CD4-positive, alpha-beta T cell (primary cell): ENCODE measurements around the gene SMARCA2. TPM values are rescaled to one million over a fixed set of nuclear protein-coding genes. Genes with fewer than 3 reads are reported as not detected.

Experiments used
- ATAC-seq: fragments of 200-7000 bp; cut with Tn5 transposase; one replicate; pipeline ENCODE4 v1.10.0; 2022; ENCODE audit warnings: mild to moderate bottlenecking; ENCODE audit not compliant: poor library complexity
- CTCF ChIA-PET: fragments of 350-600 bp; sonication (Branson Sonifier 250); formaldehyde crosslinking; loops from one replicate; lab custom pipeline; 2021; ENCODE audit warnings: antibody characterized with exemption, inconsistent platforms; lab: Charles Lee
- POLR2A ChIA-PET: fragments of 350-600 bp; sonication (Branson Sonifier 250); formaldehyde crosslinking; loops from one replicate; lab custom pipeline; 2021; ENCODE audit warnings: antibody characterized with exemption, inconsistent platforms; lab: Charles Lee
- DNase-seq, 14 experiments: peaks; one replicate each; pipeline ENCODE4 v3.0.0-alpha.2; 2013 to 2020; ENCODE audit warnings: mixed read lengths in 2 of 14
- H3K27ac ChIP-seq, 2 donors: one replicate each; pipeline versions ENCODE4 v1.5.1 to v1.7.0; 2013; ENCODE audit warnings: low read length in 2 of 2, low read depth in 1 of 2, mild to moderate bottlenecking in 1 of 2
- H3K27me3 ChIP-seq, 2 experiments: 1 replicate in 1 of 2; 2 replicates in 1 of 2; pipeline versions ENCODE4 v1.6.1 to v1.7.0; 2013; ENCODE audit warnings: low read length in 2 of 2, control low read depth in 1 of 2, mild to moderate bottlenecking in 1 of 2, moderate library complexity in 1 of 2; ENCODE audit not compliant: insufficient read depth in 2 of 2, control insufficient read depth in 1 of 2
- H3K36me3 ChIP-seq: one replicate; pipeline ENCODE4 v1.6.1; 2013; ENCODE audit warnings: low read length, control low read depth; ENCODE audit not compliant: insufficient read depth
- H3K4me1 ChIP-seq: one replicate; pipeline ENCODE4 v1.6.1; 2013; ENCODE audit warnings: low read length, control low read depth; ENCODE audit not compliant: insufficient read depth
- H3K4me3 ChIP-seq: one replicate; pipeline ENCODE4 v1.5.1; 2013; ENCODE audit warnings: mild to moderate bottlenecking, low read length, moderate library complexity
- H3K9me3 ChIP-seq, 2 experiments: 1 replicate in 1 of 2; 2 replicates in 1 of 2; pipeline versions ENCODE4 v1.6.1 to v1.7.0; 2013; ENCODE audit warnings: low read length in 2 of 2, mild to moderate bottlenecking in 2 of 2, control low read depth in 1 of 2, moderate library complexity in 1 of 2; ENCODE audit not compliant: control insufficient read depth in 1 of 2, insufficient read depth in 1 of 2
- H3K27ac Mint-ChIP-seq: one replicate; pipeline ENCODE4 v1.8.0; 2020; ENCODE audit warnings: mixed read lengths
- H3K27me3 Mint-ChIP-seq: one replicate; pipeline ENCODE4 v1.8.0; 2021; ENCODE audit warnings: mixed read lengths
- H3K36me3 Mint-ChIP-seq: one replicate; pipeline ENCODE4 v1.8.0; 2021; ENCODE audit warnings: low read depth, mixed read lengths
- H3K4me1 Mint-ChIP-seq: one replicate; pipeline ENCODE4 v1.8.0; 2021; ENCODE audit warnings: low read depth, mixed read lengths
- H3K4me3 Mint-ChIP-seq: one replicate; pipeline ENCODE4 v1.8.0; 2020; ENCODE audit warnings: mild to moderate bottlenecking, mixed read lengths
- H3K9me3 Mint-ChIP-seq: one replicate; pipeline ENCODE4 v1.8.0; 2020; ENCODE audit warnings: mixed read lengths
- intact Hi-C, 2 experiments: fragments of 100-400 bp; cut with DNase I in 1 of 2; cut with micrococcal nuclease in 1 of 2; formaldehyde crosslinking; loops; one replicate each; pipeline versions ENCODE4 v1.15.1 to v1.9.0; 2023 to 2025; cut with DNase I, micrococcal nuclease
- total RNA-seq, 174 experiments: library from RNA in 2 of 174; stranded (reverse) in 2 of 174; gene quantifications; one replicate each; pipeline ENCODE4 v1.2.3 and lab custom pipeline; 2021 to 2026
- TF ChIP-seq, protein P1 (sequence below): fragments of 200-600 bp; IDR thresholded peaks from one replicate; pipeline ENCODE4 v1.8.0; 2022; ENCODE audit warnings: antibody characterized with exemption, mild to moderate bottlenecking

The SMARCA2 gene
- total RNA-seq, 2 experiments from 2014 or later = 268 to 272 TPM

DNA sequence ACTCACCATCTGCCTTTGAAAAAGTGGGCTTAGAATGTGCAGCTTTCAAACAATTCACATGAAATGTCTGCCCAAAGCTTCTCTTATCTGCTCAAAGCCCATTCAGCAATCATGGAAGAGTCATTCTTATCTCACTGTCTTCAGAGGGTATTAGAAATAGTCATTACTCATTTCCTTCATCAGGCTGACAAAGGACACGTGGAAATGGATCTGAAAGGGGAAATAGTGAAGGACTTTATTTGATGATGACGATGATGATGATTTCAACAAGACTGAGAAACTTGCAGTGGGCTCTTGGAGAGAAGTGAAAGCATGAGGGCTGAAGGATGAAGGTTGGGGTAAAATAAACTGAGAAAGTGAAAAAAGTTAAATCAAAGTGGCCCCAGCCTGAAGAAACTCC lies 194.3 kb downstream of the SMARCA2 start:
- no peaks in the 10 kb centered on the region for H3K9me3 ChIP-seq
- H3K4me1 Mint-ChIP-seq = no peaks in the 10 kb centered on the region
- no peak overlapping the region for H3K27ac ChIP-seq
- H3K27me3 Mint-ChIP-seq = no peaks in the 10 kb centered on the region
- ATAC-seq = no peak
- ChIA-PET CTCF (no interaction called here), POLR2A (no interaction called here)
- peak in 2 of 14 experiments; percentile 13 to 25 for DNase-seq
- no peaks in the 10 kb centered on the region for H3K9me3 Mint-ChIP-seq
- H3K36me3 Mint-ChIP-seq = no peaks in the 10 kb centered on the region
- no peak overlapping the region for H3K4me3 Mint-ChIP-seq
- TF ChIP-seq, protein P1, sequence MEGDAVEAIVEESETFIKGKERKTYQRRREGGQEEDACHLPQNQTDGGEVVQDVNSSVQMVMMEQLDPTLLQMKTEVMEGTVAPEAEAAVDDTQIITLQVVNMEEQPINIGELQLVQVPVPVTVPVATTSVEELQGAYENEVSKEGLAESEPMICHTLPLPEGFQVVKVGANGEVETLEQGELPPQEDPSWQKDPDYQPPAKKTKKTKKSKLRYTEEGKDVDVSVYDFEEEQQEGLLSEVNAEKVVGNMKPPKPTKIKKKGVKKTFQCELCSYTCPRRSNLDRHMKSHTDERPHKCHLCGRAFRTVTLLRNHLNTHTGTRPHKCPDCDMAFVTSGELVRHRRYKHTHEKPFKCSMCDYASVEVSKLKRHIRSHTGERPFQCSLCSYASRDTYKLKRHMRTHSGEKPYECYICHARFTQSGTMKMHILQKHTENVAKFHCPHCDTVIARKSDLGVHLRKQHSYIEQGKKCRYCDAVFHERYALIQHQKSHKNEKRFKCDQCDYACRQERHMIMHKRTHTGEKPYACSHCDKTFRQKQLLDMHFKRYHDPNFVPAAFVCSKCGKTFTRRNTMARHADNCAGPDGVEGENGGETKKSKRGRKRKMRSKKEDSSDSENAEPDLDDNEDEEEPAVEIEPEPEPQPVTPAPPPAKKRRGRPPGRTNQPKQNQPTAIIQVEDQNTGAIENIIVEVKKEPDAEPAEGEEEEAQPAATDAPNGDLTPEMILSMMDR = no peak
- H3K4me3 ChIP-seq = no peak overlapping the region
- H3K36me3 ChIP-seq = no peaks in the 10 kb centered on the region
- no peaks in the 10 kb centered on the region for H3K4me1 ChIP-seq
- no peak overlapping the region for H3K27ac Mint-ChIP-seq
- intact Hi-C loops = no loop called here
- no peaks in the 10 kb centered on the region for H3K27me3 ChIP-seq

DNA sequence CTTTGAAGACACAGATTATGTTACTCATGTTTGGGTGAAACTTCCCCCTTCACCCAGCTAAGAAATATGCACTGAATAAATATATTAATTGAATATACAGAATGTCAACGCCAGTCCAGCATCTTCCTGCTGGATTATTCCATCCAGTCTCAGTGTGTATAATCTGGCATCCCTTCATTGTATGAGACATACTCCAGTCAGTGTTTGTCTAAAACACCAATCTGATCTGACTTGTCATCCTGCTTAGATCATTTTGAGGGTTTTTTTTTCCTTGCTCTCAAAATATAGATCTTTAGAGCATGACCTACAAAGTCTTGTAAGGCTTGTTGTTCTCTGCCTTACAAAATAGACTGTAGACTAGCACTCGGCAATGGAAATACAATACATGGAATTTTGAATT lies 195.1 kb downstream of the SMARCA2 start:
- DNase-seq = no peak
- POLR2A ChIA-PET = no interaction called here
- no peak overlapping the region for H3K27ac ChIP-seq

DNA sequence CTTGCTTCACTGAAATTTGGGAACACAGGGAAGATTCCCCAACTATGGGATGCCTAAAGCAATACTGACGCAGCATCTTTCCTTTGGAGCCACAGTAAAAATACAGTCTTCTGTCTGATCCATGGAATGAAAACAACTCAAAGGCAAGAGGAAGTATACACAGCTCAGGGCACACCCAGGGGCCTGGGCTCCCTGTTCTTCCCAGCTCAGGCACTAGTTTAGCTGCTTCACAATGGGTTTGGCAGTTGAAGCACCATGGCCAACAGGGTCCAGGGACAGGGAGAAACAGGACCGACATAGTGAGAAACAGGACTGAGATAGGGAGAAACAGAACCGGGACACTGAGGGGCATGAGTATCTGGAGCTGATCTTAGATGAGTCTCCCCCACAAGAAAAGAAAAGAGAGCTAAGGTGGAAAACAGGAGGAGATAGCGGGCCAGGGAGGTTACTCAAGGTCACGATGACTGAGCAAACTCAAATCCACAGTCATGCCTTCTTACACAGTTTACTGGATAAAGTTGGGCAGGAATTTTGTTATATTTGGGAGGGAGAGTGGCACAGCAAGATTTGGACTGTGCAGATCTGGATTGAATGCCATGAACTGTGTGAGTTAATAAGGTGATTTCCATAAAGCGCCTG lies 198.8 kb downstream of the SMARCA2 start:
- intact Hi-C loops = no loop called here
- no peaks in the 10 kb centered on the region for H3K27me3 Mint-ChIP-seq
- no peak overlapping the region for H3K27ac Mint-ChIP-seq
- ATAC-seq (no peak), DNase-seq (no peak)
- no peaks in the 10 kb centered on the region for H3K4me1 Mint-ChIP-seq
- no peak overlapping the region for H3K4me3 ChIP-seq
- no peaks in the 10 kb centered on the region for H3K36me3 ChIP-seq
- no peaks in the 10 kb centered on the region for H3K4me1 ChIP-seq
- no peak overlapping the region for H3K27ac ChIP-seq
- no peaks in the 10 kb centered on the region for H3K9me3 ChIP-seq
- no peak overlapping the region for H3K4me3 Mint-ChIP-seq
- no peaks in the 10 kb centered on the region for H3K27me3 ChIP-seq
- peaks cover under 1% of the 10 kb centered on the region for H3K9me3 Mint-ChIP-seq
- TF ChIP-seq, protein P1 = no peak
- CTCF ChIA-PET = no interaction called here
- no peaks in the 10 kb centered on the region for H3K36me3 Mint-ChIP-seq
- POLR2A ChIA-PET = no interaction called here

More for the DNA sequence above, 195.1 kb downstream of the SMARCA2 start:
- no peaks in the 10 kb centered on the region for H3K27me3 ChIP-seq
- Mint-ChIP-seq H3K4me3 (no peak overlapping the region), H3K36me3 (no peaks in the 10 kb centered on the region), H3K27ac (no peak overlapping the region), H3K4me1 (no peaks in the 10 kb centered on the region), H3K27me3 (no peaks in the 10 kb centered on the region), H3K9me3 (no peaks in the 10 kb centered on the region)
- intact Hi-C loops = no loop called here
- no peaks in the 10 kb centered on the region for H3K9me3 ChIP-seq
- TF ChIP-seq, protein P1 = no peak
- CTCF ChIA-PET = no interaction called here
- H3K36me3 ChIP-seq = no peaks in the 10 kb centered on the region
- no peak overlapping the region for H3K4me3 ChIP-seq
- H3K4me1 ChIP-seq = no peaks in the 10 kb centered on the region
- no peak for ATAC-seq
